GM23248 (cell line): Measurements from ENCODE around the gene MAN2B2. TPM values are rescaled to one million over a fixed set of nuclear protein-coding genes. Genes with fewer than 3 reads are reported as not detected.

Experiments
- DNase-seq: peaks from one replicate; pipeline ENCODE4 v3.0.0-alpha.2; 2015
- H2AFZ ChIP-seq: fragments of 200-600 bp; sonication (generic); 2 replicates; pipeline ENCODE4 v1.6.1; 2016; ENCODE audit warnings: antibody characterized with exemption
- H3F3A ChIP-seq: fragments of 200-600 bp; sonication (generic); 2 replicates; pipeline ENCODE4 v1.6.1; 2016; ENCODE audit warnings: mild to moderate bottlenecking, antibody characterized with exemption, mixed run types; ENCODE audit not compliant: insufficient read depth
- H3K27ac ChIP-seq: fragments of 200-600 bp; sonication (generic); 2 replicates; pipeline ENCODE4 v1.5.1; 2016; ENCODE audit warnings: mild to moderate bottlenecking
- H3K27me3 ChIP-seq: fragments of 200-600 bp; sonication (generic); replicated peaks from 2 replicates; pipeline ENCODE4 v1.6.1; 2016; ENCODE audit warnings: mild to moderate bottlenecking; ENCODE audit not compliant: insufficient read depth
- H3K36me3 ChIP-seq: fragments of 200-600 bp; sonication (generic); 2 replicates; pipeline ENCODE4 v1.6.1; 2016; ENCODE audit warnings: low read depth, mild to moderate bottlenecking
- H3K4me1 ChIP-seq: fragments of 200-600 bp; sonication (generic); 2 replicates; pipeline ENCODE4 v1.6.1; 2016; ENCODE audit warnings: mild to moderate bottlenecking; ENCODE audit not compliant: insufficient read depth
- H3K4me2 ChIP-seq: fragments of 200-600 bp; sonication (generic); one replicate; pipeline ENCODE4 v1.6.1; 2016; ENCODE audit warnings: mild to moderate bottlenecking; ENCODE audit not compliant: unreplicated experiment
- H3K4me3 ChIP-seq: fragments of 200-600 bp; sonication (generic); 2 replicates; pipeline ENCODE4 v1.5.1; 2016; ENCODE audit warnings: mild to moderate bottlenecking
- H3K79me2 ChIP-seq: fragments of 200-600 bp; sonication (generic); 2 replicates; pipeline ENCODE4 v1.6.1; 2016; ENCODE audit warnings: mild to moderate bottlenecking; ENCODE audit not compliant: insufficient read depth
- H3K9ac ChIP-seq: fragments of 200-600 bp; sonication (generic); 2 replicates; pipeline ENCODE4 v1.6.1; 2016; ENCODE audit warnings: mild to moderate bottlenecking
- H3K9me2 ChIP-seq: fragments of 200-600 bp; sonication (generic); 2 replicates; pipeline ENCODE4 v1.6.1; 2016; ENCODE audit warnings: mixed run types, mild to moderate bottlenecking, moderate library complexity; ENCODE audit not compliant: insufficient read depth
- H3K9me3 ChIP-seq: fragments of 200-600 bp; sonication (generic); one replicate; pipeline ENCODE4 v1.6.1; 2017; ENCODE audit warnings: low read depth
- H4K20me1 ChIP-seq: fragments of 200-600 bp; sonication (generic); 2 replicates; pipeline ENCODE4 v1.6.0; 2016; ENCODE audit not compliant: insufficient read depth
- EZH2 ChIP-seq: fragments of 200-600 bp; sonication (generic); IDR thresholded peaks from 2 replicates; pipeline ENCODE4 v1.6.1; 2018; ENCODE audit warnings: antibody characterized with exemption, mild to moderate bottlenecking; ENCODE audit not compliant: insufficient read depth, poor library complexity, severe bottlenecking
- EZH2phosphoT487 ChIP-seq: fragments of 200-600 bp; sonication (generic); IDR thresholded peaks from 2 replicates; pipeline ENCODE4 v1.6.1; 2018; ENCODE audit warnings: antibody characterized with exemption, moderate library complexity, mild to moderate bottlenecking, low read depth; ENCODE audit not compliant: insufficient read depth
- WGBS, 2 experiments: methylation state at CpG; one replicate each; pipeline ENCODE4 v1.1.6; 2015 to 2017; ENCODE audit warnings: low lambda C conversion rate in 2 of 2, low coverage in 1 of 2; ENCODE audit errors: missing lambda C conversion rate in 2 of 2; 5-methylcytosine and 5-hydroxymethylcytosine counted together
- in situ Hi-C: fragments of 300-500 bp; cut with MboI; formaldehyde crosslinking; loops from 2 replicates; pipeline ENCODE4 v1.15.0; 2020
- polyA plus RNA-seq: library from polyadenylated mRNA; unstranded; fragments of >200 nt; fragmentation: Nextera tagmentation; extraction: Ambion mirVana; gene quantifications from 2 replicates; pipeline ENCODE4 v1.2.1, GENCODE V29; 2016
- total RNA-seq: library from RNA; depleted of rRNA; stranded (reverse); fragments of >200 nt; shearing (Covaris generic); gene quantifications from 2 replicates; pipeline ENCODE4 v1.2.3, GENCODE V29; 2014

MAN2B2 gene
- total and polyA plus RNA-seq, 2 experiments from 2014 or later, result 28.7 to 40.1 TPM

GRCh38 chr4:6539009-6539764 lies 35.8 kb upstream of the MAN2B2 start:
- no peaks in the 10 kb centered on the region; the same call in 1 of the 2 replicates for H3K27me3 ChIP-seq
- in situ Hi-C loops, result no loop called here
- H3K9ac ChIP-seq, result no peak overlapping the region
- no peak overlapping the region for H3K4me3 ChIP-seq
- H4K20me1 ChIP-seq, result no peaks in the 10 kb centered on the region
- DNase-seq, result no peak
- TF ChIP-seq EZH2phosphoT487 (no peak), EZH2 (no peak)
- no peak overlapping the region for H3K4me2 ChIP-seq
- H2AFZ ChIP-seq, result no peak overlapping the region
- H3K79me2 ChIP-seq, result no peaks in the 10 kb centered on the region
- H3K4me1 ChIP-seq, result no peaks in the 10 kb centered on the region
- no peaks in the 10 kb centered on the region for H3K36me3 ChIP-seq
- H3K9me2 ChIP-seq, result no peaks in the 10 kb centered on the region
- H3K27ac ChIP-seq, result no peak overlapping the region
- no peaks in the 10 kb centered on the region for H3F3A ChIP-seq
- WGBS, 2 experiments, result 46 to 52% methylated on average over 13 of the region's 13 CpGs
- no peaks in the 10 kb centered on the region for H3K9me3 ChIP-seq

- no peaks in the 10 kb centered on the region for H4K20me1 ChIP-seq
- no peak overlapping the region for H3K4me2 ChIP-seq
- no peaks in the 10 kb centered on the region for H3K9me3 ChIP-seq
- no peaks in the 10 kb centered on the region for H3K36me3 ChIP-seq
- in situ Hi-C loops, result loop anchor here (10.0 kb wide), 1 partner anchor 206 kb away; no protein-coding TSS in a partner anchor
- H3K27me3 ChIP-seq, result no peaks in the 10 kb centered on the region; the same call in 1 of the 2 replicates
- H3K27ac ChIP-seq, result no peak overlapping the region
- TF ChIP-seq EZH2phosphoT487 (no peak), EZH2 (no peak)
- no peaks in the 10 kb centered on the region for H3K9me2 ChIP-seq
- no peak overlapping the region for H3K4me3 ChIP-seq
- H3K9ac ChIP-seq, result no peak overlapping the region
- no peaks in the 10 kb centered on the region for H3K4me1 ChIP-seq
- no peaks in the 10 kb centered on the region for H3F3A ChIP-seq
- H2AFZ ChIP-seq, result no peak overlapping the region
- no peak for DNase-seq
- H3K79me2 ChIP-seq, result no peaks in the 10 kb centered on the region
These were observed 34.1 kb upstream of the MAN2B2 start for GRCh38 chr4:6540879-6541278.

GRCh38 chr4:6541789-6542188 lies 33.2 kb upstream of the MAN2B2 start:
- no peaks in the 10 kb centered on the region for H3K36me3 ChIP-seq
- in situ Hi-C loops, result loop anchor here (10.0 kb wide), 1 partner anchor 207 kb away; no protein-coding TSS in a partner anchor
- no peaks in the 10 kb centered on the region for H3K79me2 ChIP-seq
- 44% methylated on average over 6 of the region's 6 CpGs for WGBS, 2 experiments
- no peaks in the 10 kb centered on the region for H3K4me1 ChIP-seq
- no peak overlapping the region for H3K27ac ChIP-seq
- no peak for TF ChIP-seq EZH2phosphoT487
- no peaks in the 10 kb centered on the region for H4K20me1 ChIP-seq
- H3K9me3 ChIP-seq, result no peaks in the 10 kb centered on the region
- H3K9ac ChIP-seq, result no peak overlapping the region
- H3F3A ChIP-seq, result no peaks in the 10 kb centered on the region
- no peak overlapping the region for H3K4me2 ChIP-seq
- H3K4me3 ChIP-seq, result no peak overlapping the region
- no peak overlapping the region for H2AFZ ChIP-seq
- no peaks in the 10 kb centered on the region for H3K9me2 ChIP-seq
- no peak for DNase-seq
- no peaks in the 10 kb centered on the region; the same call in 1 of the 2 replicates for H3K27me3 ChIP-seq

GRCh38 chr4:6542951-6543350 lies 32.0 kb upstream of the MAN2B2 start:
- WGBS, 2 experiments, result 36 to 42% methylated on average over 8 to 12 of the region's 12 CpGs
- Histone ChIP-seq H3K27me3 (no peaks in the 10 kb centered on the region; the same call in 1 of the 2 replicates), H3K79me2 (no peaks in the 10 kb centered on the region), H3K4me1 (no peaks in the 10 kb centered on the region), H3K9me2 (no peaks in the 10 kb centered on the region), H3K4me3 (no peak overlapping the region), H3F3A (no peaks in the 10 kb centered on the region), H2AFZ (no peak overlapping the region), H3K9ac (no peak overlapping the region), H4K20me1 (no peaks in the 10 kb centered on the region), H3K27ac (no peak overlapping the region), H3K4me2 (no peak overlapping the region), H3K36me3 (no peaks in the 10 kb centered on the region), H3K9me3 (no peaks in the 10 kb centered on the region)
- TF ChIP-seq EZH2phosphoT487, result no peak
- no peak for TF ChIP-seq EZH2
- in situ Hi-C loops, result loop anchor here (10.0 kb wide), 1 partner anchor 208 kb away; no protein-coding TSS in a partner anchor
- no peak for DNase-seq
